Thoracic aorta (tissue), 2 donors: ENCODE measurements around the gene CD300LG. TPM values are rescaled to one million over a fixed set of nuclear protein-coding genes. Genes with fewer than 3 reads are reported as not detected.

Experiments
- ATAC-seq: fragments of 150-250 bp; one replicate; pipeline ENCODE4 v1.8.0; 2017; ENCODE audit warnings: low read depth; ENCODE audit not compliant: insufficient number of reproducible peaks, low FRiP score
- DNase-seq: peaks from one replicate; pipeline ENCODE4 v3.0.0-alpha.2; 2020; ENCODE audit warnings: low spot score
- H3K27ac ChIP-seq, 2 donors: fragments of 200-600 bp; sonication (generic); 1 replicate in 1 of 2; 2 replicates in 1 of 2; pipeline ENCODE4 v1.5.1; 2016; ENCODE audit warnings: mild to moderate bottlenecking in 2 of 2, moderate library complexity in 2 of 2
- H3K27me3 ChIP-seq: fragments of 200-600 bp; sonication (generic); replicated peaks from 2 replicates; pipeline ENCODE4 v1.6.0; 2016; ENCODE audit warnings: mild to moderate bottlenecking; ENCODE audit not compliant: insufficient read depth
- H3K36me3 ChIP-seq: fragments of 200-600 bp; sonication (generic); one replicate; pipeline ENCODE4 v1.5.1; 2016
- H3K4me1 ChIP-seq, 2 donors: fragments of 200-600 bp; sonication (generic); 1 replicate in 1 of 2; 2 replicates in 1 of 2; pipeline versions ENCODE4 v1.5.1 to v1.6.0; 2016; ENCODE audit warnings: low read depth in 2 of 2, mild to moderate bottlenecking in 1 of 2; ENCODE audit not compliant: control insufficient read depth in 1 of 2
- H3K4me3 ChIP-seq: fragments of 200-600 bp; sonication (generic); 2 replicates; pipeline ENCODE4 v1.5.1; 2016; ENCODE audit warnings: mild to moderate bottlenecking
- H3K9me3 ChIP-seq: fragments of 200-600 bp; sonication (generic); 2 replicates; pipeline ENCODE4 v1.5.1; 2016
- CTCF ChIP-seq: fragments of 200-600 bp; sonication (generic); IDR thresholded peaks from one replicate; pipeline ENCODE4 v1.5.1; 2019; ENCODE audit warnings: antibody characterized with exemption
- total RNA-seq, 2 donors: library from RNA; depleted of rRNA; stranded (reverse); fragments of >200 nt; gene quantifications; one replicate each; pipeline versions ENCODE4 v1.1.0 to v1.2.3, GENCODE V29; 2016

Gene CD300LG
- total RNA-seq, 2 donors from 2014 or later = 0.35 to 3.2 TPM

GRCh38 chr17:43857957-43858600 lies 11.1 kb downstream of the CD300LG start:
- no peak for DNase-seq
- no peaks in the 10 kb centered on the region for H3K27me3 ChIP-seq
- TF ChIP-seq CTCF = no peak
- H3K4me1 ChIP-seq = peaks cover 19 to 34% of the 10 kb centered on the region in 2 donors
- ATAC-seq = no peak
- H3K9me3 ChIP-seq = no peaks in the 10 kb centered on the region
- no peaks in the 10 kb centered on the region for H3K36me3 ChIP-seq
- H3K4me3 ChIP-seq = no peak overlapping the region
- no peak overlapping the region for H3K27ac ChIP-seq

DNA sequence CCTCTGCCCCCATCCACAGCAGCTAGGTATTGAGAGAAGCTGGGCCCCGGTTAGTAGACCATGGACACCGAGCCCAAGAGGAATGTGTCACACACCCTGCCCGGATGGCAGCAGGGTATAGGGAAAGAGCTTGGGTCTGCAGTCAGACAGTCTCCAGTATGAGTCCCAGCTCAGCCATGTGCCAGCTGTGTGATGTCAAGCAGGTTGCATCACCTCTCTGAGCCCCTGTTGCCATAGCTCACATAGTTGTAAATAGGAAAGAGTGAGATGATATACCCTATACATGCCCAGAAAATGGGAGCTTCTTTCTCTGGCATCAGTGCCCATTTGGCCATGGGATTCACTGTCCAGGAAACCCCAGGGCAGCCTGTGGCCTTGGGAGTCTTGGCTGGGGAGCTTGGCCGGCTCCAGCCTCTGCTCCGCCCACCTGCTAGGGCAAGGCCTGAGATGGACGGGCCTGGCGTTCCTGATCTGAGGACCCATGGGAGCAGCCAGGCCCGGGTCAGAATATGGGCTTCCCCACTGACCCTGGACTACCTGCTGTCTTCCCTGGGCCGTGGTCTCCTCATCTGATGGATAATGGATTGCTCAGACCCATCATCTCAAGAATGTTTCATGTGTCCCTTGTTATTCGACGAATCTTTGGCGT lies 13.2 kb downstream of the CD300LG start:
- Histone ChIP-seq H3K4me1 (peaks cover 19 to 34% of the 10 kb centered on the region in 2 donors), H3K4me3 (no peak overlapping the region), H3K36me3 (no peaks in the 10 kb centered on the region), H3K27me3 (no peaks in the 10 kb centered on the region), H3K27ac (peak overlapping the region; percentile 75 to 90), H3K9me3 (no peaks in the 10 kb centered on the region)
- no peak for TF ChIP-seq CTCF
- DNase-seq = no peak
- no peak for ATAC-seq

GRCh38 chr17:43860927-43861622 lies 14.1 kb downstream of the CD300LG start:
- no peak for TF ChIP-seq CTCF
- peak; percentile 35 for DNase-seq
- H3K4me1 ChIP-seq = peaks cover 19 to 34% of the 10 kb centered on the region in 2 donors

DNA sequence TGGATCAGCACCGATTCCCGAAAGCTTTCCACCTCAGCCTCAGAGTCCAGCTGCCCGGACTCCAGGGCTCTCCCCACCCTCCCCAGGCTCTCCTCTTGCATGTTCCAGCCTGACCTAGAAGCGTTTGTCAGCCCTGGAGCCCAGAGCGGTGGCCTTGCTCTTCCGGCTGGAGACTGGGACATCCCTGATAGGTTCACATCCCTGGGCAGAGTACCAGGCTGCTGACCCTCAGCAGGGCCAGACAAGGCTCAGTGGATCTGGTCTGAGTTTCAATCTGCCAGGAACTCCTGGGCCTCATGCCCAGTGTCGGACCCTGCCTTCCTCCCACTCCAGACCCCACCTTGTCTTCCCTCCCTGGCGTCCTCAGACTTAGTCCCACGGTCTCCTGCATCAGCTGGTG lies 15.0 kb downstream of the CD300LG start:
- ATAC-seq (no peak), DNase-seq (no peak)
- Histone ChIP-seq H3K9me3 (no peaks in the 10 kb centered on the region), H3K4me3 (no peak overlapping the region), H3K27ac (peak overlapping the region; percentile 75 to 90), H3K27me3 (no peaks in the 10 kb centered on the region), H3K4me1 (peaks cover 19 to 34% of the 10 kb centered on the region in 2 donors), H3K36me3 (no peaks in the 10 kb centered on the region)
- no peak for TF ChIP-seq CTCF

More at GRCh38 chr17:43860927-43861622, 14.1 kb downstream of the CD300LG start:
- no peaks in the 10 kb centered on the region for H3K9me3 ChIP-seq
- H3K36me3 ChIP-seq = no peaks in the 10 kb centered on the region
- no peaks in the 10 kb centered on the region for H3K27me3 ChIP-seq
- ATAC-seq = no peak
- H3K4me3 ChIP-seq = no peak overlapping the region
- peak overlapping the region; percentile 75 to 90 for H3K27ac ChIP-seq
